ENCODE data around the gene MRPL16. TPM values are rescaled to one million over a fixed set of nuclear protein-coding genes. Genes with fewer than 3 reads are reported as not detected.
A peak's percentile ranks its signal among the peaks of the same experiment; 100 is the strongest.
"Not testable (repeated sequence)": the region's sequence is repeated elsewhere in the genome, so short reads cannot be mapped to it uniquely, and the experiment has no call there.

Gene MRPL16
- polyA plus RNA-seq (ENCODE audit: insufficient read depth in 1 of 5, insufficient read length in 5 of 5, low replicate concordance in 1 of 5) = 10 to 100 TPM; 53.1 to 55.5 (median 53.7) TPM
- long read RNA-seq, donor 1, transcript MRPL16-201 (4 exons, 1,182 nt) = major isoform, 45 of 46 reads
- long read RNA-seq, donor 1, partial matches to known transcripts = 0 of 46 reads
- long read RNA-seq, donor 1, other reads (novel, unspliced or antisense) = 0 of 46 reads
- long read RNA-seq, donor 2, transcript MRPL16-201 (4 exons, 1,182 nt) = major isoform, 27 of 27 reads
- long read RNA-seq, donor 2, partial matches to known transcripts = 0 of 27 reads
- long read RNA-seq, donor 2, other reads (novel, unspliced or antisense) = 0 of 27 reads
- long read RNA-seq, donor 3, transcript MRPL16-201 (4 exons, 1,182 nt) = major isoform, 21 of 24 reads
- long read RNA-seq, donor 3, partial matches to known transcripts = 0 of 24 reads
- long read RNA-seq, donor 3, other reads (novel, unspliced or antisense) = 0 of 24 reads
- long read RNA-seq, donor 4, transcript MRPL16-201 (4 exons, 1,182 nt) = major isoform, 15 of 15 reads
- long read RNA-seq, donor 4, partial matches to known transcripts = 0 of 15 reads
- long read RNA-seq, donor 4, other reads (novel, unspliced or antisense) = 0 of 15 reads
- long read RNA-seq, donor 5, transcript MRPL16-201 (4 exons, 1,182 nt) = major isoform, 52 of 55 reads
- long read RNA-seq, donor 5, partial matches to known transcripts = 0 of 55 reads
- long read RNA-seq, donor 5, other reads (novel, unspliced or antisense) = 0 of 55 reads
- long read RNA-seq, donor 6, transcript MRPL16-201 (4 exons, 1,182 nt) = major isoform, 45 of 46 reads
- long read RNA-seq, donor 6, partial matches to known transcripts = 0 of 46 reads
- long read RNA-seq, donor 6, other reads (novel, unspliced or antisense) = 0 of 46 reads
- long read RNA-seq, donor 7, transcript MRPL16-201 (4 exons, 1,182 nt) = major isoform, 38 of 38 reads
- long read RNA-seq, donor 7, partial matches to known transcripts = 0 of 38 reads
- long read RNA-seq, donor 7, other reads (novel, unspliced or antisense) = 0 of 38 reads
- long read RNA-seq, donor 8, transcript MRPL16-201 (4 exons, 1,182 nt) = major isoform, 11 of 24 reads
- long read RNA-seq, donor 8, partial matches to known transcripts = 12 of 24 reads
- long read RNA-seq, donor 8, other reads (novel, unspliced or antisense) = 0 of 24 reads

GRCh38 chr11:59810189-59810910, at the start of gene MRPL16:
MRPL16 (minus strand) TSS chr11:59810778; CDS start chr11:59810658, 120 bp downstream.
- peak; percentile 83 to 86 for DNase-seq

DNA sequence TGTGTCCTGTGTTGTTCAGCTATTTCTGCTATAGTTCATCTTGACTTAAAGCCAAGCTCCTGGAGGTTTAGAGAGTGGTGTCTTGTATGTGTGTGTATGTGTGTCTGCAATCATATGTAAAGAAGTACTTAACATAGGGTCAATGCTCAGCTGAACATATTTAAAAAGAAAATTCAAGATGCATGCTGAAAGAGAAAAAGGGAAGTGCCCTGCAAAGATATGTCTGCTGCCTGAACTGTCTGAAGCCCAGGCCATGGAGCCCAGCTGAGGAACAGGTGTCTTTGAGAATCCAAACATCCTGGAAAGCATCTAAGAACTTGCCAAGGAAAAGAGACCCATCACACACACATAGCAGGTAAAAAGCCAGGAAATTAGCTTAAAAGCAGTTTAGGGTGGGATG, 49.1 kb upstream of the MRPL16 start:
- no peak for DNase-seq

GRCh38 chr11:59857439-59858434, 47.2 kb upstream of the MRPL16 start:
- no peak for DNase-seq

- no peak for DNase-seq
Measured at GRCh38 chr11:59854871-59855270, 44.3 kb upstream of the MRPL16 start.

DNA sequence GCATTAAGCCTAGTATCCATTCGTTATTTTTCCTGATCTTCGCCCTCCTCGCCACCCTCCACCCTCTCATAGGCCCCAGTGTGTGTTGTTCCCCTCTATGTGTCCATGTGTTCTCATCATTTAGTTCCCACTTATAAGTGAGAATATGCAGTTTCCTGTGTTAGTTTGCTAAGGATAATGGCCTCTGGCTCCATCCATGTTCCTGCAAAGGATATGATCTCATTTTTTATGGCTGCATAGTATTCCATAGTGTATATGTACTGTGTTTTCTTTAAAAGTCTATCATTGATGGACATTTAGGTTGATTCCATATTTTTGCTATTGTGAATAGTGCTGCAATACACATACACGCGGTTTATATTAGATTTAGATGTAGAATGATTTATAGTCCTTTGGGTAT, 40.8 kb upstream of the MRPL16 start:
- DNase-seq = not testable (repeated sequence)

DNA sequence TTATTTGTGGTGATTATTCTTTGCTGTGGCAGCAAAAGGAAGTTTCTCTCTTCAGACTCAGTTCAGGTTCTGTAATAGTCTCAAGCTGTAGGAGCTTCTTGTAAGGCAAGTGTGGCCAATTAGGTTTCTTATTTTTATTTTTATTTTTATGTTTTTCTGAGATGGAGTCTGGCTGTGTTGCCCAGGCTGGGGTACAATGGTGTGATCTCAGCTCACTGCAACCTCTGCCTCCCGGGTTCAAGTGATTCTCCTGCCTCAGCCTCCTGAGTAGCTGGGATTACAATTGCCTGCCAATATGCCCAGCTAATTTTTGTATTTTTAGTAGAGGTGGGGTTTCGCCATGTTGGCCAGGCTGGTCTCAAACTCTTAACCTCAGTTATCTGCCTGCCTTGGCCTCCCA, 39.0 kb upstream of the MRPL16 start:
- DNase-seq = not testable (repeated sequence)

DNA sequence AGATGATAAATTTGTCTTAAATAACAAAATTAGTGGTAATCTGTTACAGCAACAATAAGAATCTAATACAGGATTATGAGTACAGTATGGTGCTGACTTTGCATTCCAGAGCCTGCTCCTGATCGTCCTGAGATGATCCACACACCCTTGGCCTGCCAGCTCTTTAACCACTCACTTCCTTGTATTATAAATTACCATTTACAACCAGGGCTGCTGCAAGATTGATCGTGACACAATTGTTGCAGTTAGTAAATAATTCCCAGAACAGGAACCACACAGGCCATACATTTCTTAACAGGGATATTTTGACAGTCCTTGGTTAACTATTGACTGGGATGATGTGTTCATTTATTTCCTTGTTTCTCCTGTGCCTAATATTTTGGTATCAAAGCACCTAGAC, 38.6 kb upstream of the MRPL16 start:
- DNase-seq = no peak

DNA sequence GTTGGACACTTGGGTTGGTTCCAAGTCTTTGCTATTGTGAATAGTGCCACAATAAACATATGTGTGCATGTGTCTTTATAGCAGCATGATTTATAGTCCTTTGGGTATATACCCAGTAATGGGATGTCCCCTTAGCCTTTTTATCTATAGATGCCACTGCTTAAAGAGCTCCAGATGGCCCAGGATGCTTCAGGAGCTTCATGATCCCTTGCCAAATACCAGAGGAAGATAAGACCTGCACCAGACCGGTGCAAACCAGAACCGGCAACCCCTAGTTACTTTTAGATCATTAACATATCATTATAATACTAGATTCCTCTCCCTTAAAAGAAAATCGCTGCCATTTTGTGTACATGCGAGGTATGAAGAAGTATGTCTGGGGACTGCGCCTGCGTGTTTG, 37.9 kb upstream of the MRPL16 start:
- DNase-seq = not testable (repeated sequence)

DNA sequence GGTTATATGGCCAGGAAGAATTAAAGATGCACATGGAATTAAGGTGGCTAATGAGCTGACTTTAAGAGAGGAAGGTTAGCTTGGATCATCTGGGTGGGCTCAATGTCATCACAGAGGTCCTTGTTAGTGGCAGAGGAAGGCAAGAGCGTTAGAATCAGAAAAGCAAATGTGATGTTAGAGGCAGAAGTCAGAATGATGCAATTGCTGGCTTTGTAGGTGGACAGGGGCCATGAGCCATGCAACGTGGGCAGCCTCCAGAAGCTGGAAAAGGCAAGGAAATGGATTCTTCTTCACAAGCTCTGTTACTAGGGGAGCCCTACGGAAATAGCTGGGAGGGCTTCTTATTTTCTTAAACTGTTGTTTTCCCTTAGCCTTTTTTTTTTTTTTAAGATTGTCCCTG, 37.0 kb upstream of the MRPL16 start:
- no peak for DNase-seq

- DNase-seq = no peak
Measured at GRCh38 chr11:59846556-59846955, 36.0 kb upstream of the MRPL16 start.

- no peak for DNase-seq
Measured at GRCh38 chr11:59845399-59845798, 34.8 kb upstream of the MRPL16 start, which contains the start of gene CBLIF. CBLIF (minus strand) TSS chr11:59845499; CDS start chr11:59845453, 46 bp downstream.

- DNase-seq = no peak
Measured at GRCh38 chr11:59842316-59842715, 31.7 kb upstream of the MRPL16 start.

- no peak for DNase-seq
Measured at GRCh38 chr11:59841514-59841913, 30.9 kb upstream of the MRPL16 start.

- no peak for DNase-seq
Measured at GRCh38 chr11:59839615-59840014, 29.0 kb upstream of the MRPL16 start.

- no peak for DNase-seq
Measured at GRCh38 chr11:59833602-59834001, 23.0 kb upstream of the MRPL16 start.

DNA sequence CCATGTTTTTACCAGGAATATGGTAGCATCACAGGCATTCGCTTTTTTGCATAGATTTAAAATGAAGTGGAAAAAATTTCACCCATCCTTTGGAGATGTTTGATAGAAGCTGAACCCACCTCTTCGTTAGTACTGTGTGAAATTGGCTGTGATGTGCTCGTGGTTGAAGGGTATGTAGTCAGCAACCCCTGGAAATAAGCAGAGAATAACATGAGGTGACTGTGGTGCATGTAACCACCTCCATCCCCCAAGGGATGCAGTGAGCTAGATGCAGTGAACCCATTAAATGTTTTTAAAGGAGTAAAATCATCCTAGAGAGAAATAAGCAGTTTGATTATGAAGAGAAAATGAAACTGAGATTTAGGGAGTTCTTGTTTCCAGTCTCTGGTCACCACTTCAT, 18.8 kb upstream of the MRPL16 start:
- DNase-seq = no peak

GRCh38 chr11:59822989-59823566, 12.5 kb upstream of the MRPL16 start:
- peak in 1 of 2 donors; percentile 15 for DNase-seq

GRCh38 chr11:59818572-59818971, 8.0 kb upstream of the MRPL16 start:
- DNase-seq = no peak

GRCh38 chr11:59816434-59816833, 5.9 kb upstream of the MRPL16 start:
- not testable (repeated sequence) for DNase-seq

- no peak for DNase-seq
Measured at GRCh38 chr11:59815754-59816153, 5.2 kb upstream of the MRPL16 start.
